Stimulated activated CD8-positive, alpha-beta memory T cell treated with anti-CD3 and anti-CD28 coated beads, Interleukin-12 subunit alpha, Interleukin-12 subunit beta, amount 100 ng/mL, for 24 hours (primary cell): Measurements from ENCODE around the gene ZSCAN1.
"Not testable (repeated sequence)": the region's sequence is repeated elsewhere in the genome, so short reads cannot be mapped to it uniquely, and the experiment has no call there.

ENCODE experiments used
- DNase-seq: peaks from one replicate; pipeline ENCODE4 v3.0.0-alpha.2; 2020; ENCODE audit errors: extremely low read depth

Gene ZSCAN1

GRCh38 chr19:58033741-58034476 lies at the start of gene ZSCAN1:
Gene ZSCAN1, plus strand, starts transcription at chr19:58034025. Its CDS starts 3,812 bp downstream, at chr19:58037837.
- DNase-seq, result no peak

GRCh38 chr19:57992841-57993240 lies 41.0 kb upstream of the ZSCAN1 start:
- DNase-seq, result no peak

GRCh38 chr19:58000677-58001076 lies 33.1 kb upstream of the ZSCAN1 start:
- DNase-seq, result no peak

- DNase-seq, result no peak
These were observed 31.9 kb upstream of the ZSCAN1 start for GRCh38 chr19:58001895-58002369.

- DNase-seq, result peak; percentile 57
These were observed 31.2 kb upstream of the ZSCAN1 start, which contains the start of gene ZNF606 for GRCh38 chr19:58002384-58003173. Gene ZNF606, minus strand, starts transcription at chr19:58002820. Its CDS starts 1,501 bp downstream, at chr19:58001319.

- DNase-seq, result no peak
These were observed 30.5 kb upstream of the ZSCAN1 start for GRCh38 chr19:58003174-58003828.

- DNase-seq, result no peak
These were observed 26.5 kb upstream of the ZSCAN1 start for GRCh38 chr19:58007285-58007684.

GRCh38 chr19:58008877-58009276 lies 24.9 kb upstream of the ZSCAN1 start:
- not testable (repeated sequence) for DNase-seq

GRCh38 chr19:58009301-58009665 lies 24.5 kb upstream of the ZSCAN1 start:
- DNase-seq, result no peak

- DNase-seq, result no peak
These were observed 24.0 kb upstream of the ZSCAN1 start for GRCh38 chr19:58009666-58010301.

GRCh38 chr19:58010507-58010906 lies 23.3 kb upstream of the ZSCAN1 start:
- DNase-seq, result no peak

GRCh38 chr19:58014141-58014540 lies 19.7 kb upstream of the ZSCAN1 start:
- DNase-seq, result no peak

GRCh38 chr19:58020129-58020528 lies 13.7 kb upstream of the ZSCAN1 start:
- no peak for DNase-seq

- no peak for DNase-seq
These were observed 12.1 kb upstream of the ZSCAN1 start for GRCh38 chr19:58021541-58022282.

GRCh38 chr19:58022283-58022660 lies 11.6 kb upstream of the ZSCAN1 start:
- no peak for DNase-seq

- DNase-seq, result no peak
These were observed 9.2 kb upstream of the ZSCAN1 start for GRCh38 chr19:58024661-58025060.

- no peak for DNase-seq
These were observed 610 bp downstream of the ZSCAN1 start for GRCh38 chr19:58034477-58034793.

- DNase-seq, result no peak
These were observed 2.0 kb downstream of the ZSCAN1 start for GRCh38 chr19:58035863-58036262.

GRCh38 chr19:58037927-58038687 lies 4.3 kb downstream of the ZSCAN1 start:
- DNase-seq, result no peak

- DNase-seq, result no peak
These were observed 4.9 kb downstream of the ZSCAN1 start for GRCh38 chr19:58038688-58039204.
